Adipose tissue (tissue), 3 donors: ENCODE data around the gene DCAF6. TPM values are rescaled to one million over a fixed set of nuclear protein-coding genes. Genes with fewer than 3 reads are reported as not detected.
"Not testable (repeated sequence)": the region's sequence is repeated elsewhere in the genome, so short reads cannot be mapped to it uniquely, and the experiment has no call there.

Experiments
- H3K27ac ChIP-seq: one replicate; pipeline ENCODE4 v1.5.1; 2013; ENCODE audit warnings: low read depth, low read length
- WGBS, 3 donors: extraction: QIAGEN DNeasy Blood & Tissue Kit; methylation state at CpG; one replicate each; pipeline ENCODE4 v1.1.7; 2013; 5-methylcytosine and 5-hydroxymethylcytosine counted together
- polyA plus RNA-seq, 3 donors: library from polyadenylated mRNA; stranded (reverse); fragments of 200-250 nt; gene quantifications; one replicate each; pipeline ENCODE4 v1.2.3, GENCODE V29; 2013
- donor health status: healthy with polysubstance abuse.
- donor health status: Bipolar disorder and iron deficiency.
- donor health status: healthy.

DCAF6 gene, protein sequence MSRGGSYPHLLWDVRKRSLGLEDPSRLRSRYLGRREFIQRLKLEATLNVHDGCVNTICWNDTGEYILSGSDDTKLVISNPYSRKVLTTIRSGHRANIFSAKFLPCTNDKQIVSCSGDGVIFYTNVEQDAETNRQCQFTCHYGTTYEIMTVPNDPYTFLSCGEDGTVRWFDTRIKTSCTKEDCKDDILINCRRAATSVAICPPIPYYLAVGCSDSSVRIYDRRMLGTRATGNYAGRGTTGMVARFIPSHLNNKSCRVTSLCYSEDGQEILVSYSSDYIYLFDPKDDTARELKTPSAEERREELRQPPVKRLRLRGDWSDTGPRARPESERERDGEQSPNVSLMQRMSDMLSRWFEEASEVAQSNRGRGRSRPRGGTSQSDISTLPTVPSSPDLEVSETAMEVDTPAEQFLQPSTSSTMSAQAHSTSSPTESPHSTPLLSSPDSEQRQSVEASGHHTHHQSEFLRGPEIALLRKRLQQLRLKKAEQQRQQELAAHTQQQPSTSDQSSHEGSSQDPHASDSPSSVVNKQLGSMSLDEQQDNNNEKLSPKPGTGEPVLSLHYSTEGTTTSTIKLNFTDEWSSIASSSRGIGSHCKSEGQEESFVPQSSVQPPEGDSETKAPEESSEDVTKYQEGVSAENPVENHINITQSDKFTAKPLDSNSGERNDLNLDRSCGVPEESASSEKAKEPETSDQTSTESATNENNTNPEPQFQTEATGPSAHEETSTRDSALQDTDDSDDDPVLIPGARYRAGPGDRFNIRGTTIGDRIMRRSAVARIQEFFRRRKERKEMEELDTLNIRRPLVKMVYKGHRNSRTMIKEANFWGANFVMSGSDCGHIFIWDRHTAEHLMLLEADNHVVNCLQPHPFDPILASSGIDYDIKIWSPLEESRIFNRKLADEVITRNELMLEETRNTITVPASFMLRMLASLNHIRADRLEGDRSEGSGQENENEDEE
- 10 to 100 TPM; 12.8 to 56.2 (median 29.1) TPM for polyA plus RNA-seq

DNA sequence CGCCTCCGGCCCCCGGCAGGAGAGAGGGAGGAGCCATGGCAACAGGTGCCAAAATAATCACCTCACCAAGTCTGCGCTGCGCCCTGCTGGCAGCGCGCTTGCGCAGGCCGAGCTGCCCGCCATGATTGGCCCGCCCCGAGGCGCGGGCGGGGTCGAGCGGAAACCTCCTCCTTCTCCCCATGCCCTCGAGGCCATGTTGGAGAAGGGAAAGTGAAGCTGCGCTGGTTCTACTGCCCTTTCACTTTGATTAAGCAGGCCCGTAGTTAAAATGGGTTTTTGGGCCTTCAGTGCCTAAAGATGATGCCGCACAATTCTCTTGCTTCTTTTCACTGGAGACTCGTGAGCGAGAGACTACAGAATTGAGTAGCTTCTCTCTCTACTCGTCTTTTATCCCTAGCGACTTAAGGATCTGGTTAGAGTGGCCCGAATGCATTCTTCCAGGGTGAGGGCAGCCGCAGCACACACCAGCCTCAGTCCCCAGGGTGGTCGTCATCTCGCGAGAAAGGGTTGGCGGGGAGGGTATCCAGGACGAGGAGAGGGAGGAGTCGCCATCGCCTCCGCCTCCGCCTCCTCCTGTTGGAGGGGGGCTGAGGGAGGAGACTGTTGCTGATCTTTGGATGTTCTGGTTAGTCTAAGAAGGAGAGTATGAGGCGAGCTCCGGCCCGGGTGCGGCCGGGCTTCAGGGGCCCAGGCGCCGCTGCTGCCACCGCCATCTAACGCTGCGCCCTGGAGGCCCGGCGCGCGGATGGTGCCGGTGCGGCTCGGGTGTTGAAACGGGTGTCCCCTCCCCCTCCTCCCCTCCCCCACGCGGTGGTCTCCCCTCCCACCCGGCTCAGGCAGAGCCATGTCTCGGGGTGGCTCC lies at the start of gene DCAF6:
Gene DCAF6 (plus strand): TSS at position 616 of the 862 bp plus-strand sequence. CDS start 229 bp downstream, at position 845.
- peak within 1 kb of the TSS; percentile 81 for H3K27ac ChIP-seq
- WGBS, 3 donors, result 0 to 1% (median 0%) methylated on average over 40 to 58 of the region's 58 CpGs

DNA sequence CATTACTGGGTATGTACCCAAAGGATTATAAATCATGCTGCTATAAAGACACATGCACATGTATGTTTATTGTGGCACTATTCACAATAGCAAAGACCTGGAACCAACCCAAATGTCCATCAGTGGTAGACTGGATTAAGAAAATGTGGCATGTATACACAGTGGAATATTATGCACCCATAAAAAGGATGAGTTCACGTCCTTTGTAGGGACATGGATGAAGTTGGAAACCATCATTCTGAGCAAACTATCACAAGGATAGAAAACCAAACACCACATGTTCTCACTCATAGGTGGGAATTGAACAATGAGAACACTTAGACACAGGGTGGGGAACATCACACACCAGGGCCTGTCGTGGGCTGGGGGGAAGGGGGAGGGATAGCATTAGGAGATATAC lies 49.3 kb upstream of the DCAF6 start:
- 87 to 92% (median 90%) methylated on average over 2 of the region's 2 CpGs for WGBS, 3 donors
- not testable (repeated sequence) for H3K27ac ChIP-seq

DNA sequence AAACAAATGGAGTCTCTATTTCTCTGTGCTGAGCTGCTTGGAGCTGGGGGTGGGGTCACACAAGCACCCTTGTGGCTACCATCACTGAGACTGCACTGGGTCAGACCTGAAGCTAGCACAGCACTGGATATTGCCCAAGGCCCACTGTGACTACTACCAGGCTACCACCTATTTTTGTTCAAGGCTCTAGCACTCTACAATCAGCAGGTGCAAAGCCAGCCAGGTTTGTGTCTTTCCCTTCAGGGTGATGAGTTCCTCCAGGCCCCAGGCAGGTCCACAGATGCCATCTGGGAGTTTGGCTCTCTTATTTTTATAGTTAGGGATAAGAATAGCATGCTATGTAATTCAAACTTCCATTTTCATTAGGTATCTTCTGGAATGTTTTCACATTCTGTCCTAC lies 46.1 kb upstream of the DCAF6 start:
- no peak overlapping the region for H3K27ac ChIP-seq

DNA sequence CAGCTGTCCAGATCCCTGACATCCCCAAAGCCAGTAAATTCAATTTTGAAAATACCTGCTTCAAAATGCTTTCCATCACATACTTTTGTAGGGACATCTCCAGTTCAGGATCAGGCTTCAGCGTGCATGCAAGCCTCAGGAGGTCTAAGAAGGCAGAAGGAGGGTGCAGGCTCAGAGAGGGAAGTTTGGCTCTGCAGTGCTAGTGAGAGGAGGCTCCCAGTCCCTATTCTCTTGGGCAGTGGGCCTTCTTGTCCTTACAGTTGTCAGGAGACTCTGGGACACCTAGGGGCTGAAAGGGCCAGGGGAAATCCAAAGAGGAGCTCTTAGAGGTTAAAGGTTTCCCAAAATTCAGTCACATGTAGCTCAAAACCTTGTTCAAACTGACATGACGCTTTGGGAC lies 42.7 kb upstream of the DCAF6 start:
- no peak overlapping the region for H3K27ac ChIP-seq
- WGBS, 3 donors, result 76 to 83% (median 81%) methylated on average over 2 of the region's 2 CpGs

DNA sequence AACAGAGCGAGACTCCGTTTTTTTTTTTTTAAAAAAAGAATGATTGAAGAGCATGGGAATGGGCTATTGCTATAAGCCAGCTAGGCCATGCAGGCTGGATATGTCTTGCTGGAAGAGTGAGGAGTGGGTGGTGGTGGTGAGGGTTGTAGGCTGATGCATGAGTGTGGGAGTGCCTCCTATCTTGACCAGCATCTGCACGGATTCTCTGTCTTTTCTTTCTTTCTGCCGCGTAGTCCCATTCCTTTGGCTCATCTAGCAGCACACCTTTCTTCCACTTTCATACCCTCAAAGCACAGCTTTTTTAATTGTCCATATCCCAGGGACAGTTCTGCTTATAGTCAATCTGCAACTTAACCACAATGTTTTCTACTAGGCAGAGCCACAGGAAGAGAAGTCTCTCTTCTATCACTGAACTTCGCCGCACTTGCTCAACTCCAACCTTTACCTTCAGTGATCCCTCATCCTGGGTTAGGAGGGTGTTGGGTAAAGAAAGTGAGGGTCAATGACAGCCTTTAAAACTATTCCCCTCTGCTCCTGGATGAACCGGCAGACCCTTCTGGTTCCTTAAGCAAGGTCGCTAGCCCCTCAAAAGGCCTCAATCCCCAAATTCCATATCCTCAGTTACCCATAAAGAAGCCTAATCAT lies 37.8 kb upstream of the DCAF6 start:
- H3K27ac ChIP-seq, result no peak overlapping the region
- 88 to 97% (median 88%) methylated on average over 9 of the region's 9 CpGs for WGBS, 3 donors

DNA sequence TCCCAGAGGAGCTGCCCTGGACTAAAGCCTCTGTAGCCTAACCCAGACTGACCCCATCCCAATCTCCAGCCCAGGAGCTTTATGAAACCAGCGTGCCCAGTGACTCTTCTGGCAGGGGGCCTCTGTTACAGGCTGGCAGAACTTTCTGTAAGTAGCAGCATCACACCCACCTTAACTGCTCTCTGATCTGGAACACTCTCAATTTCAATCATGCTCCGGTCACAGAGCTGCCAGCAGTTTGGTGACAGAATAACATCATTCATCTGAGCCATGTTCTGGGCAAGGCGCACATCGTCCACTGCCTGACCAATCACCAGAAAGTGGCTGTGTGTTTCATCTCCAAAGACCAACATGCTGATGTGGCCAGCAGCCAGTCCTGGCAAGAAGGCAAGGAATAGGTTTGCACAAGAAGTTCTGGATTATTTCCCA lies 37.2 kb upstream of the DCAF6 start:
- H3K27ac ChIP-seq, result no peak overlapping the region
- 61 to 77% (median 72%) methylated on average over 4 of the region's 4 CpGs for WGBS, 3 donors

DNA sequence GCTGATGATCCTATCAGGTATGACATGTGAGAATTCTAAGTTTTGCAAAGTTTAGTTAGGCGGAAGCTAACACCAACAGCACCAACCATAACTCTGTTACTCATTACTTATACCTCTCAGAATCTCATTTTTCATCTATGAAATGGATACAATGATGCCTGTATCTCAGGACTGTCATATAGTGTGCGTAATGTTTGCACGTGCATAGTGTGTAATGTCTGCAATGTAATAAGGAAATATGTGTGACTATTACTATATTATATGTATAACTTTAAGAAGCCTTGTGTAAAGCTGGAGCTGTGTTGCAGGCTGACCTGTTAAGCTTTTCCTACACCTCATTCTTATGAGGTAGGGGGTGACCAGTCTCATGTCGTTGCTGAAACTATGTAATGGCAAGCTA lies 35.6 kb upstream of the DCAF6 start:
- H3K27ac ChIP-seq, result no peak overlapping the region
- 89 to 97% (median 94%) methylated on average over 4 of the region's 4 CpGs for WGBS, 3 donors

DNA sequence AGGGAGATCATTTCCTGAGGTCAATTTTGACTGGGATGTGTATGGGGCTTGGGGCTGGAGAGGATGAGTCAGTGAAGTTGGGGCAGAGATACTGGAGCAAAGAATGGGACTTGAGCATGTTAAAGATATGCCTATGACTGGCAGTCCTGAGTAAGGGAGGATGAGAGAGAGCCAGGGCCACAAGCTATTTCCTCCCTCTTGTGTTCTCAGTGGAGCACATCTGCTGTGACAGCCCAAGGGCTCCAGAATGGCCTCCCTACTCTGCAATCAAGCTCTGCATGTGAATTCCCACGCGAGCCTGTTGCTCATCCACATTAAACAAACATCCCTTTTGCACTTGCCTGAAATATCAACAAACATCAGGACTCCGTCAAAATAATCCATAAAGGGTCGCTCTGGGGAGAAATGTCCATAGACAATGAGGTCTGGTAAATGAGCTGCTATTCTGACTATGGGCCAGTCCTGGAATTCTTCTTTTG lies 31.8 kb upstream of the DCAF6 start:
- H3K27ac ChIP-seq, result no peak overlapping the region
- 72 to 73% (median 73%) methylated on average over 4 of the region's 4 CpGs for WGBS, 3 donors

DNA sequence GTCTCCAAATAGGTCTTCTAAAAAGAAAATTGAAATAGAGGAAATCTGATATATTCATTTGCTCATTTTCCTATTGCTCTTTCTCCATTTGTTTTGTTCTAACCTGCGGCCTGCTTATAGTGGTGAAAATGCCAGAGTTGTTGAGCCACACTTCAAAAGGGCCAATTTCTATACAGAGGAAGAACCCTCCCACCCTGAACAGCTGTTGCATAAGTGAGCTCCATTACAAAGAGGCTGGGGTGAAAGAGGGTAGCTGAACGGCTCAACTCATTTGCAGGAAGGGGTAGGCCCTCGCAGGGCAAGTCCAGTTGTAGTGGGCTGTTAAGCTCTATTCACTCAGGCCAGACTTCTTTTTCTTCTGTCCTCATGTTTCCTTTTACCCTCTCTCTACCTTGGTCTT lies 31.3 kb upstream of the DCAF6 start:
- H3K27ac ChIP-seq, result no peak overlapping the region
- WGBS, 3 donors, result 43 to 81% (median 49%) methylated on average over 3 of the region's 3 CpGs

DNA sequence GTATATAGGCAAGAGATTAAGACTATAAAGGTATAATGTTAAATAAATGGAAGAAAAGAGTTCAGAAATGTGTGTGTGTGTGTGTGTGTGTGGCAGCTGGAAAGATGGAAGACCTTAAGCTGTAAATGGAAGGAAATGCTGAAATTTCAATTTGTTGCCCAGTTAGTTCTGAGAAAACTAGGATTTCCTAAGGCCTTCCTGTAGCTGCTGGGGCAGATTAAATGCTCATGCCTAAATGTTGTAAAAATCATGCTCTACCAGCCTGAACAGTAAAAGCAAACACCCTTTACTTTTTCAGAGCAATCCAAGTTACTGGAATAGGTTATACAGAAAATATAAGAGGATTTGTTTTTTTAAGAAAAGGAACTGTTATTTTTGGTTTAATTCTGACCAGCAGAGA lies 30.8 kb upstream of the DCAF6 start:
- H3K27ac ChIP-seq, result no peak overlapping the region

DNA sequence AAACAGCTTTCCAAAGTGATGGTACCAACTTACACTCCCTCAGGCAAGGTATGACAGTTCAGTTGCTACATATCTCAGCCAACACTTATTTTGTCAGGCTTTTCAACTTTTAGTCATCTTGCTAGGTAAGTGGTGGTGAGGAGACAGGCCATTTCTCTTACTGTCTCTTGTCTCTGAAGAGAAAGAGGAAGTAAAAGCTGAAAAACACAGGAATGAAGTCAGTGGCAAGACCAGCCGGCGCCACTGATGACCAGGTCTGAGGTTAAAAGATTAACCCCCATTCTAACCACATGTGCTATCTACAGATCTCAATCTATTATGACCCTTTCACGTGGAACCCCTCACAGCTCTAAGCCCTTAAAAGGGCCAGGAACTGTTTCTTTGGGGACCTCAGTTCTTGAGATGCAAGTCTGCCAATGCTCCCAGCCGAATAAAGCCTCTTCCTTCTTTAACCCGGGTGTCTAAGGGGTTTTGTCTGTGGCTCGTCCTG lies 26.7 kb upstream of the DCAF6 start:
- 81 to 90% (median 82%) methylated on average over 6 of the region's 6 CpGs for WGBS, 3 donors
- no peak overlapping the region for H3K27ac ChIP-seq

DNA sequence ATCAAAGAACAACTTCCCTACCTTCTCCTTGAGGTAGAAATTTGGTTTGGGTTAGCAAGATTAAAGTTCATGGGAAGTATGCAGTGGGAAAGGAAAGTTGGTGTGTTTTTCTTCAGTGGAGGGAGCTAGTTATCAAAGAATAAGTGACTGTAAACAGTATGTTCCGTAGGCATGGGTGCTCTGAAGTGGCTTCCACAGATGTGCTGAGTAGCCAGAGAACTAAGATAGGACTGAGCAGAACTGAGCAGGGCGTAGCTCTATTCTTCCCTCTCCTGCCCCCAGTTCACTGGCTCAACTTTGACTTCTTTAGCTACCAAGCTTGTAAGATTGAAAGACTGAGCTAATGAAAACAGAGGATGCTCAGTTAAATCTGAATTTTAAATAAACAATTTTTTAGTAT lies 26.0 kb upstream of the DCAF6 start:
- H3K27ac ChIP-seq, result no peak overlapping the region
- 56 to 87% (median 71%) methylated on average over 2 of the region's 2 CpGs for WGBS, 3 donors

DNA sequence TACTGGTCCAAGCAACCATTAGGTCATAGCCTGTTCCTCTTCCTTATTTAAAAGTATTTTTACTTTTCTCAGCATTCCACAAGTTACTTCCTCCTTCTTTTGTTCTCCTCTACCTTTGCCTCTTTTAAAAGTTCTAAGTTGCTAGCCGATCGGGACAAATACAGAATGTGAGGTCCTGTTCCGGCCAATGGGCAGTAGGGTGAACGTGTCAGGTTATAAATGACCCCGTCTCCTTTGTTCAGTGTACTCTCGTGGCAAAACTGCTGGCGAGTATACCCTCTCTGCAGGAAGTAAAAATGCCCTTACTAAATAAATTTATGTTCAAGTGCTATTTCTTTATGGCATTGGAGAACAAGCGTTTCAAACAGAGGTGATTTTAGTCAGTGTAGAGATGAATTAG lies 25.1 kb upstream of the DCAF6 start:
- WGBS, 3 donors, result 57 to 62% (median 58%) methylated on average over 8 of the region's 8 CpGs
- H3K27ac ChIP-seq, result no peak overlapping the region

DNA sequence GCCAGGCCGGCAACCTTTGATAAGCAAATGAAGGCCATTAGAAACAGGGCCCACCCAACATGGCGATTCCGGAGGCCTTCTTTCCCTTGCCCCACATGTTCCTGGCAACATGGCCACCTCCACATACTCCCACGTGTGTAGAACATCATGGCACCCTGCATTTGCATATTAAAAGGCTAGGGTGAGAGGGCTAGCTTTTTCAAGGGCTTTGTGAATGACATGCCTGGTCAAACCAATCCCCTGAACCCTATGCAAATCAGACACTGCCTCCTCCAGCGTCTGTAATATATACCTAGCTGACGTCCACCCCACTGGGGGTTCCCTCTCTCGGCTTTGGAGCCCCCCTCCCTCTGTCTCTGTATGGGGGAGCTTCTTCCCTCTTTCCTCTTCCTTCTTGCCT lies 24.2 kb upstream of the DCAF6 start:
- H3K27ac ChIP-seq, result no peak overlapping the region
- 75 to 85% (median 79%) methylated on average over 7 of the region's 7 CpGs for WGBS, 3 donors

DNA sequence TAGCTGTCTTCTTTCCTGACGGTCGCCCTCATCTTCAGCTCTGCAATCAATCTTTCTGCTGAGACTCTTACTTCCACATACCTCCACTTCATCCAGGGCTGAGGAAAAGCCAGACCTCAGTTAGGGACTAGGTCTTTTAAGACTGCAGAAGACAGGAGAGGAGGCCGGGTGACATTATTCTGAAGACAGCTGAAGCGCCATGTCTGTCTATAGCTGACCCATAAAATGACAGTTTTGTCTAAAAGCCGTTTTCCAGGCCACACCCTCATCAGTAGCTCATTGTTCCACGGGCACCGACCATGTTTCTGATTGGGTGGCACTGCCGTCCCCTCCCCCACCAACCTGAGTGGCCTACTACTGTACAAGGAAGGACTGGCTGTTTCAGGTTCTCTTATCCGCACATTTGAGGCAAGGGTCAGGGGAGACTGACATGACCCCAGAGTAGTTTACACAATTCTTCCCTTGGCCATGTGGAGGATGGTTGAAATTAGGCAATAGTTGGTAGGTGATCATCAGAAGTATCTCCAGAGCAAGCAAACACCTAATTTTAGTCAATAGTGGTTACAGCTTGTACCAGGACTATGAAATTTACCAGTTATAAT lies 22.5 kb upstream of the DCAF6 start, which contains the start of gene ADCY10:
Gene ADCY10 (minus strand): TSS at position 240 of the 602 bp plus-strand sequence. CDS start 8,994 bp downstream, outside the sequence.
- 89 to 90% (median 89%) methylated on average over 9 of the region's 9 CpGs for WGBS, 3 donors

DNA sequence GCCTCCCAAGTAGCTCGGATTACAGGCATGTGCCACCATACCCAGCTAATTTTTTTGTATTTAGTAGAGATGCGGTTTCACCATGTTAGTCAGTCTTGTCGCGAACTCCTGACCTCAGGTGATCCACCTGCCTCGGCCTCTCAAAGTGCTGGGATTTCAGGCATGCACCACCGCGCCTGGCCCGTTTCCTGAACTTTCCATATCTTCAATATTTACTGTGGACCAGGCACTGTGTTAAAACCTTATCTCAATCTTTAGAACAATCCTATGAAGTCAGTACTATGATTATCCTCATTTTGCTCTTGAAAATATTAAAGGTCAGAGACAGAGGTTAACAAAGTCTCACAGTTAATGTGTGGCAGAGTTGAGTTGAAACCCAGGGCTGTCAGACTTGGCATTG lies 20.9 kb upstream of the DCAF6 start:
- no peak overlapping the region for H3K27ac ChIP-seq
- 57 to 98% (median 95%) methylated on average over 8 of the region's 8 CpGs for WGBS, 3 donors

More for the DNA sequence above, 22.5 kb upstream of the DCAF6 start, which contains the start of gene ADCY10:
- no peak within 1 kb of the TSS for H3K27ac ChIP-seq

DNA sequence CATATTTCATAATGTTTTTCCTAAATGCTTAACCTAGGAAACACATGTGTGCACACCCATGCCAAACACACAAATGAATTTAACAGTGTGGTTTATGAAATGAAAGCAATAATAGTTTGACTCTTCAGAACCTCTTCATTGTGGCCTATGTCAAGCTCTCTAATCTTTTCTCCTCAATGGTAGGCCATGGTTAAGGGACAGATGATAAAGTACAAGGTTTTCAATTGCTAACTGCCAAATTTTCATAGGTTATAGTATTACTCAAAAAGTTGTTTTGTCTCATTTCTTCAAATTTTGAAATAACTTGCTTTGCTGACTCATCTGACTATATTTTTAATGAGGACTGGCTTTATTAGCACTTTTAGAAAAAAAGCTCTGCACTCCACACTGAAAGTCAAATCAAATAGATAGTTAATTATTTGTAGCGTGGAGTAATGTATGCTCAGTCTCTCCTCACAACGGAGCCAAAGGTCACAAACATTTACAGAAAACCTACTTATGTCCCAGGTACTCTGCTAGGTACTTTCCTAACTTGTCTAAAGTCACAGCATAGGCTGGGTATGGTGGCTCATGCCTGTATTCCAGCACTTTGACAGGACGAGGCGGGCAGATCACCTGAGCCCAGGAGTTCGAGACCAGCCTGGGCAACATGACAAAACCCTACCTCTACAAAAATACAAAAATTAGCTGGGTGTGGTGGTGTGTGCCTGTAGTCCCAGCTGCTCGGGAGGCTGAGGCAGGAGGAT lies 19.5 kb upstream of the DCAF6 start:
- no peak overlapping the region for H3K27ac ChIP-seq
- 66 to 97% (median 95%) methylated on average over 6 of the region's 6 CpGs for WGBS, 3 donors
